Endothelial cell of umbilical vein (primary cell): ENCODE measurements around the gene ITGA1.

Experiments
- EZH2 ChIP-seq: IDR thresholded peaks from 2 replicates; pipeline ENCODE4 v1.6.1; 2012; ENCODE audit warnings: borderline replicate concordance, low read depth, mild to moderate bottlenecking, moderate library complexity, low read length, inconsistent platforms; ENCODE audit not compliant: severe bottlenecking
- GATA2 ChIP-seq: IDR thresholded peaks from 2 replicates; pipeline ENCODE4 v1.7.0; 2011; ENCODE audit warnings: low read depth, mild to moderate bottlenecking, moderate library complexity, mixed read lengths, low read length; ENCODE audit not compliant: insufficient read length, insufficient read depth
- JUN ChIP-seq: IDR thresholded peaks from 2 replicates; pipeline ENCODE4 v1.6.1; 2011; ENCODE audit warnings: borderline replicate concordance, low read depth; ENCODE audit not compliant: insufficient read length, insufficient read depth
- MYC ChIP-seq: IDR thresholded peaks from one replicate; pipeline ENCODE4 v1.6.1; 2011; ENCODE audit warnings: mild to moderate bottlenecking, low read depth, low read length
- POLR2A ChIP-seq: IDR thresholded peaks from 2 replicates; pipeline ENCODE4 v1.6.1; 2012; ENCODE audit warnings: low read depth, mild to moderate bottlenecking, control low read depth, low read length
- POLR2AphosphoS5 ChIP-seq: IDR thresholded peaks from 2 replicates; pipeline ENCODE4 v1.6.1; 2012; ENCODE audit warnings: low read depth, mild to moderate bottlenecking, control low read depth, low read length, moderate library complexity; ENCODE audit not compliant: insufficient read depth
- TF ChIP-seq, protein P1 (sequence below), 2 donors: IDR thresholded peaks; 1 replicate in 1 of 2; 2 replicates in 1 of 2; pipeline ENCODE4 v1.5.1; 2011; ENCODE audit warnings: low read length in 2 of 2, mild to moderate bottlenecking in 2 of 2, moderate library complexity in 2 of 2, control low read depth in 1 of 2, inconsistent platforms in 1 of 2, low read depth in 1 of 2; ENCODE audit not compliant: insufficient read depth in 1 of 2; ENCODE audit errors: extremely low read depth in 1 of 2
- TF ChIP-seq, protein P2 (sequence below): IDR thresholded peaks from 2 replicates; pipeline ENCODE4 v1.6.1; 2011; ENCODE audit not compliant: insufficient read depth, insufficient read length

DNA sequence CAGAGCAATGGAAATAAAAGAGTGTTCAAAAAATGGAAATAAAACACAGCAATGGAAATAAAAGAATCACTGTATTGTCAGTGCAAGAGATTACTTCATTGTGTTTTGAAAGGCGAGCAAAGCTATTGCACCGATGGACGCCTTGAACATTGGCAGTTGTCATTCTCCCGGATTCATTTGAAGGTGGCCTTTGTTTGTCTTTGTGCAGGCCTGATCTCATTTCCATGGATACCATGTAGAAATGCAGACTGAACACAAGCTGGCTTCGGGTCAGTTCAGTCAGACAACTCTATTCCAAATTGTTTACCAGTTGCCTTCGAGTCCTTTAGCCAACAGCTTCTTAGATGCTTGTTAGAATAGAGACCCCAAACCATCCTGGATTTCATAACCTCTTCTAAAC, 209.7 kb downstream of the ITGA1 start:
- TF ChIP-seq, protein P1, sequence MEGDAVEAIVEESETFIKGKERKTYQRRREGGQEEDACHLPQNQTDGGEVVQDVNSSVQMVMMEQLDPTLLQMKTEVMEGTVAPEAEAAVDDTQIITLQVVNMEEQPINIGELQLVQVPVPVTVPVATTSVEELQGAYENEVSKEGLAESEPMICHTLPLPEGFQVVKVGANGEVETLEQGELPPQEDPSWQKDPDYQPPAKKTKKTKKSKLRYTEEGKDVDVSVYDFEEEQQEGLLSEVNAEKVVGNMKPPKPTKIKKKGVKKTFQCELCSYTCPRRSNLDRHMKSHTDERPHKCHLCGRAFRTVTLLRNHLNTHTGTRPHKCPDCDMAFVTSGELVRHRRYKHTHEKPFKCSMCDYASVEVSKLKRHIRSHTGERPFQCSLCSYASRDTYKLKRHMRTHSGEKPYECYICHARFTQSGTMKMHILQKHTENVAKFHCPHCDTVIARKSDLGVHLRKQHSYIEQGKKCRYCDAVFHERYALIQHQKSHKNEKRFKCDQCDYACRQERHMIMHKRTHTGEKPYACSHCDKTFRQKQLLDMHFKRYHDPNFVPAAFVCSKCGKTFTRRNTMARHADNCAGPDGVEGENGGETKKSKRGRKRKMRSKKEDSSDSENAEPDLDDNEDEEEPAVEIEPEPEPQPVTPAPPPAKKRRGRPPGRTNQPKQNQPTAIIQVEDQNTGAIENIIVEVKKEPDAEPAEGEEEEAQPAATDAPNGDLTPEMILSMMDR (IDR thresholded peaks at IDR 0.05; ENCODE audit: extremely low read depth in 1 of 2, insufficient read depth in 1 of 2, low read depth in 1 of 2, low read length in 2 of 2): no peak
- TF ChIP-seq GATA2 (no peak), POLR2A (no peak), POLR2AphosphoS5 (no peak), EZH2 (no peak), JUN (no peak), MYC (no peak)
- TF ChIP-seq, protein P2, sequence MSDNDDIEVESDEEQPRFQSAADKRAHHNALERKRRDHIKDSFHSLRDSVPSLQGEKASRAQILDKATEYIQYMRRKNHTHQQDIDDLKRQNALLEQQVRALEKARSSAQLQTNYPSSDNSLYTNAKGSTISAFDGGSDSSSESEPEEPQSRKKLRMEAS: no peak
